WERI-Rb-1 (cell line): ENCODE measurements around the gene STK32A.

ENCODE experiments used
- DNase-seq: peaks from one replicate; pipeline ENCODE4 v3.0.0-alpha.2; 2020
- H3K27ac ChIP-seq: fragments of 250-450 bp; sonication (Bioruptor Pico); 2 replicates; pipeline ENCODE4 v1.5.1; 2020; ENCODE audit warnings: mild to moderate bottlenecking, moderate library complexity
- H3K27me3 ChIP-seq: fragments of 250-450 bp; sonication (Bioruptor Pico); 2 replicates; pipeline ENCODE4 v1.5.1; 2021; ENCODE audit warnings: mild to moderate bottlenecking, low read depth, moderate library complexity; ENCODE audit not compliant: insufficient read depth, severe bottlenecking
- H3K36me3 ChIP-seq: fragments of 250-450 bp; sonication (Bioruptor Pico); 2 replicates; pipeline ENCODE4 v1.5.1; 2020; ENCODE audit warnings: mild to moderate bottlenecking, moderate library complexity
- H3K4me3 ChIP-seq: 2 replicates; pipeline ENCODE4 v1.5.1; 2011; ENCODE audit warnings: low read depth, mild to moderate bottlenecking, control low read depth, low read length
- H3K9me3 ChIP-seq: fragments of 250-450 bp; sonication (Bioruptor Pico); 2 replicates; pipeline ENCODE4 v1.5.1; 2021; ENCODE audit warnings: mild to moderate bottlenecking, moderate library complexity; ENCODE audit not compliant: severe bottlenecking
- TF ChIP-seq, protein P1 (sequence below): IDR thresholded peaks from 2 replicates; pipeline ENCODE4 v1.5.1; 2011; ENCODE audit warnings: low read depth, mild to moderate bottlenecking, control low read depth, inconsistent platforms, low read length

Gene STK32A

DNA sequence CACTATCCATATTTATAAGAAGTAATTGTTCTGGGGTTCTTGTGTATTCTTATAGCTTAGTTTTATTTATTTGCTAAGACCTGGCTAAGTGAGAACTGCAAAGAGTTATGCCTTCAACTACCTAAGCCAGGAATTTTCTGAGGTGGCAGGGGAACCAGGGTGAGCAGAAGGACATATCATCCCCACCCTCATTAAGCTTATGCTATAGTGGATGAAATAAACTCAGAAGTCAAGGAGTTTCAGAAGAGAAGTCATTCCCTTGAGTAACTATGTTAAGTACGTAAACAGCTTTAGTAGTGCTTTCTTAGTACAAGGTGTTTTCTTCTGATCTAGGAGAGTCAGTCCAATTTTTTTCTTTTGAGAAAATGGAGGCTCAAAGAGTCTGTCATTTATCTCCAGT is 41.7 kb downstream of the STK32A start:
- H3K27me3 ChIP-seq, result no peaks in the 10 kb centered on the region
- DNase-seq, result no peak
- TF ChIP-seq, protein P1, sequence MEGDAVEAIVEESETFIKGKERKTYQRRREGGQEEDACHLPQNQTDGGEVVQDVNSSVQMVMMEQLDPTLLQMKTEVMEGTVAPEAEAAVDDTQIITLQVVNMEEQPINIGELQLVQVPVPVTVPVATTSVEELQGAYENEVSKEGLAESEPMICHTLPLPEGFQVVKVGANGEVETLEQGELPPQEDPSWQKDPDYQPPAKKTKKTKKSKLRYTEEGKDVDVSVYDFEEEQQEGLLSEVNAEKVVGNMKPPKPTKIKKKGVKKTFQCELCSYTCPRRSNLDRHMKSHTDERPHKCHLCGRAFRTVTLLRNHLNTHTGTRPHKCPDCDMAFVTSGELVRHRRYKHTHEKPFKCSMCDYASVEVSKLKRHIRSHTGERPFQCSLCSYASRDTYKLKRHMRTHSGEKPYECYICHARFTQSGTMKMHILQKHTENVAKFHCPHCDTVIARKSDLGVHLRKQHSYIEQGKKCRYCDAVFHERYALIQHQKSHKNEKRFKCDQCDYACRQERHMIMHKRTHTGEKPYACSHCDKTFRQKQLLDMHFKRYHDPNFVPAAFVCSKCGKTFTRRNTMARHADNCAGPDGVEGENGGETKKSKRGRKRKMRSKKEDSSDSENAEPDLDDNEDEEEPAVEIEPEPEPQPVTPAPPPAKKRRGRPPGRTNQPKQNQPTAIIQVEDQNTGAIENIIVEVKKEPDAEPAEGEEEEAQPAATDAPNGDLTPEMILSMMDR, result no peak
- H3K36me3 ChIP-seq, result no peaks in the 10 kb centered on the region
- H3K9me3 ChIP-seq, result no peaks in the 10 kb centered on the region
- H3K27ac ChIP-seq, result no peak overlapping the region
- no peak overlapping the region for H3K4me3 ChIP-seq

DNA sequence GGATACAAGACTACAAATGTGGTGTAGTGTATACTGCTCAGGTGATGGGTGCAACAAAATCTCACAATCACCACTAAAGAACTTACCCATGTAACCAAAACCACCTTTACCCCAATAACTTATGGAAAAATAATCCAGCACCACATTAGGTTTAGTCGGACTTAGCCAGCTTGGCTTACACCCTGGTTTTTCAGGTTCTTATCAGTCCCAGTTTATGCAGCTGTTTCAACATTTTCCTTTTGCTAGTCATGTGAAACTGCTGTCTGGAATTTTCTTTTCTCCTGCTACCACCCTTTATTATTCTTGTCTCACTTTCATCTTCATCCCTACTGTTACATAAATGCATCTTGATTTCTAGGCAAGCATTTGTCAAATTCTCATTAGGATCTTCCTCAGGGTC is 51.5 kb downstream of the STK32A start:
- H3K27ac ChIP-seq, result no peak overlapping the region
- TF ChIP-seq, protein P1, result no peak
- no peaks in the 10 kb centered on the region for H3K27me3 ChIP-seq
- peaks cover 3% of the 10 kb centered on the region for H3K9me3 ChIP-seq
- no peak overlapping the region for H3K4me3 ChIP-seq
- no peak for DNase-seq
- no peaks in the 10 kb centered on the region for H3K36me3 ChIP-seq

DNA sequence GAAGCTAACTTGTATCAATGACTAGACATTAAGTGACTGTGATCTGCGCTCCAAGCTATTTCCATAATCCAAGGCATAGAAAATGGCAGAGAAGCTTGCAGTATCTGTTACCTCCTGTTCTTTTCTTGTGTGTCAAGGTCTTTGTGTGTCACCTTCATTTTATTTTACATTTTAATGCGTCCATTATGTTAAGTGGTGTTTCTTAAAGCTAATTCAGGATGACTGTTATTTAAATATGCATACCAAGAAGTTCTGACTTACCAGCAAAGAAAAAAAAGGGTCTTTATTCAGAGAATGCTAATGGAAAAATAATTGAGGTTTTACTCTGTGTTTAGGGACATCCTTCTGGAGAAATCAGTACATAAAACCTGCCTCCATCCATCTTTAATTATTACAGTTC is 52.3 kb downstream of the STK32A start:
- peaks cover 3% of the 10 kb centered on the region for H3K9me3 ChIP-seq
- H3K4me3 ChIP-seq, result no peak overlapping the region
- no peak for DNase-seq
- TF ChIP-seq, protein P1, result no peak
- no peak overlapping the region for H3K27ac ChIP-seq
- H3K36me3 ChIP-seq, result no peaks in the 10 kb centered on the region
- no peaks in the 10 kb centered on the region for H3K27me3 ChIP-seq

DNA sequence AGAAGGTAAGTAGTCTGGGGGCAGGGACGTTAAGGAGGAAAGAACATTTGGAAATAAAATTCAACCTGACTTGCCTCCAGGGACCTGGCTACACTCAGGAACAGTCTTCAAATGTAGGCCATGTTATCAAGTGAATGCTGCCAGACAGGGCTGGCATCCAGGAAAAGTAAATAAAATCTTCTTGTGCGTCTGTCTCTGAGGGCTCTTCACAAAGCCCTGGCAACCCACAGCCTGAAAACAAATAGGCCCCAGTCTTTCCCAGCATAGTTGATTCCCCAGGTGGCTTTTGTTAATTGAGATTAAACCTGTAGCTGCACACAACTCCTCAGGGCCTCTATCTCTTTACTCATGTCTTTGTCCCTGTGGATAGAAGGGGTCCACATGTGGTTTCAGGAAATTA is 55.4 kb downstream of the STK32A start:
- Histone ChIP-seq H3K36me3 (no peaks in the 10 kb centered on the region), H3K4me3 (no peak overlapping the region), H3K27me3 (no peaks in the 10 kb centered on the region), H3K9me3 (peaks cover 3% of the 10 kb centered on the region), H3K27ac (no peak overlapping the region)
- TF ChIP-seq, protein P1, result no peak
- no peak for DNase-seq

DNA sequence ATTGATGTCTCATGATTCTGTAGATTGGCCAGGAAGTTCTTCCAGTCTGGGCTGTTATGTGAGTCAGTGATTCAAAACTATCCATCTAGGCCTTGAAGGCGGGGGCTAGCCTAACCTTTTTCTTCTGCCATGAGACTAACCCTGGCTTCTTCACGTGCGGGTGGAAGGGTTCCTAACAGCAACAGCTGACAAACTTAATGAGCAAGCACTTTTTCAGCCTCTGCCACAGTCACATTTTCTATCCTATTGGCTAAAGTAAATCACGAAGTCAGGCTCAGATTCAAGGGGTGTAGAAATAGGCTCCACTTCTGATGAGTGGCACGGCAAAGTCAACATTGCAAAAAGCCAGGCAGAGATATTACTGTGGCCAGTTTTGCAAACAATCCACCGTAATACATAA is 68.4 kb downstream of the STK32A start:
- no peak overlapping the region for H3K27ac ChIP-seq
- no peak overlapping the region for H3K4me3 ChIP-seq
- H3K36me3 ChIP-seq, result no peaks in the 10 kb centered on the region
- H3K27me3 ChIP-seq, result no peaks in the 10 kb centered on the region
- no peaks in the 10 kb centered on the region for H3K9me3 ChIP-seq
- no peak for DNase-seq
- TF ChIP-seq, protein P1, result no peak

DNA sequence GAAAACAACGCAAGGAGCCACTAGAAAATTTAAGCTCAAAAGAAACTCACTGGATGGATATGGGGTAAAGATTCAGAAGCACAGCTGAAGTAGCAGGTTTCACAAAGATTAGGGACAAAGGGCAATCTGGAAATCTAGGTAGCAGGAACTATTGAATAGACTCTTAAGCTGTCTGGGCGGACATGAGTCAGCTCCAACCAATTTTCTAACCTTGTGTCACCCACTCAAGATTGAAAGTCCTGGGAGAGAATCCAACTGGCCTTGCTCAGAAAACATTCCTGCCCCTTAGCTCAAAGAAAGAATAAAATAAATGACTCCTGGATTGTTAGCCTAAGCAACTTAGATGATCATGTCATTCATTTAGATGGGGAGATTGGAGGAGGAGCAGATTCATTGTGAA is 69.2 kb downstream of the STK32A start:
- Histone ChIP-seq H3K36me3 (no peaks in the 10 kb centered on the region), H3K27me3 (no peaks in the 10 kb centered on the region), H3K9me3 (no peaks in the 10 kb centered on the region), H3K27ac (no peak overlapping the region), H3K4me3 (no peak overlapping the region)
- DNase-seq, result no peak
- TF ChIP-seq, protein P1, result no peak
